Esophagus muscularis mucosa (tissue), 4 donors: Measurements from ENCODE around the gene STRADB.

ENCODE experiments used
- EP300 ChIP-seq: sonication (generic); formaldehyde crosslinking; IDR thresholded peaks from one replicate; pipeline ENCODE4 v1.6.1; 2017; ENCODE audit warnings: antibody characterized with exemption
- POLR2A ChIP-seq: fragments of 450-650 bp; IDR thresholded peaks from one replicate; pipeline ENCODE4 v1.6.1; 2017; ENCODE audit warnings: antibody characterized with exemption, moderate library complexity, mild to moderate bottlenecking, low read depth
- POLR2AphosphoS5 ChIP-seq, 2 donors: sonication (generic); formaldehyde crosslinking; IDR thresholded peaks; one replicate each; pipeline ENCODE4 v1.6.1; 2017; ENCODE audit warnings: antibody characterized with exemption in 2 of 2
- TF ChIP-seq, protein P1 (sequence below), 3 experiments: fragments of 200-600 bp in 2 of 3; fragments of 450-650 bp in 1 of 3; sonication (generic) in 2 of 3; IDR thresholded peaks; one replicate each; pipeline ENCODE4 v1.5.1; 2017 to 2019; ENCODE audit warnings: antibody characterized with exemption in 3 of 3, mild to moderate bottlenecking in 2 of 3, moderate library complexity in 1 of 3

DNA sequence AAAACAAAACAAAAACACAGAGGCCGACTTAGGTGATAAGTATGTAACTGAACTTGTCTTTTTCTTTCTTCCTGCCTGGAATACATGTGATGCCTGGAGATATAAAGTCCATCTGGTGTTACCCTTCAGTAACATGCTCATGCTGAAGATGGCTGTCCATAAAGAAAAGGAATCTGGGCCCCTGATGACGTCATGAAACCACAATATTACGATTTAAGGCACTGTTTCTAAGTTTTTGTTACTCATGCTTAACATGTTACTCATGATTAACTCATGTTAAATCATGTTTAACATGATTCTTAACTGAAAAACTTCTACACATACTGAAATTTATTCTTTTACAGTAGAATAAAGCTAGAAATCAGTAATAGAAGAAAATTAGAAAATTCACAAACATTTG is 49.0 kb downstream of the STRADB start:
- TF ChIP-seq POLR2AphosphoS5 (IDR thresholded peaks at IDR 0.05) = no peak
- TF ChIP-seq, protein P1, sequence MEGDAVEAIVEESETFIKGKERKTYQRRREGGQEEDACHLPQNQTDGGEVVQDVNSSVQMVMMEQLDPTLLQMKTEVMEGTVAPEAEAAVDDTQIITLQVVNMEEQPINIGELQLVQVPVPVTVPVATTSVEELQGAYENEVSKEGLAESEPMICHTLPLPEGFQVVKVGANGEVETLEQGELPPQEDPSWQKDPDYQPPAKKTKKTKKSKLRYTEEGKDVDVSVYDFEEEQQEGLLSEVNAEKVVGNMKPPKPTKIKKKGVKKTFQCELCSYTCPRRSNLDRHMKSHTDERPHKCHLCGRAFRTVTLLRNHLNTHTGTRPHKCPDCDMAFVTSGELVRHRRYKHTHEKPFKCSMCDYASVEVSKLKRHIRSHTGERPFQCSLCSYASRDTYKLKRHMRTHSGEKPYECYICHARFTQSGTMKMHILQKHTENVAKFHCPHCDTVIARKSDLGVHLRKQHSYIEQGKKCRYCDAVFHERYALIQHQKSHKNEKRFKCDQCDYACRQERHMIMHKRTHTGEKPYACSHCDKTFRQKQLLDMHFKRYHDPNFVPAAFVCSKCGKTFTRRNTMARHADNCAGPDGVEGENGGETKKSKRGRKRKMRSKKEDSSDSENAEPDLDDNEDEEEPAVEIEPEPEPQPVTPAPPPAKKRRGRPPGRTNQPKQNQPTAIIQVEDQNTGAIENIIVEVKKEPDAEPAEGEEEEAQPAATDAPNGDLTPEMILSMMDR (IDR thresholded peaks at IDR 0.05) = no peak
- no peak for TF ChIP-seq POLR2A
- no peak for TF ChIP-seq EP300
